ENCODE results near the gene VASH1.

- TF ChIP-seq, protein P1, sequence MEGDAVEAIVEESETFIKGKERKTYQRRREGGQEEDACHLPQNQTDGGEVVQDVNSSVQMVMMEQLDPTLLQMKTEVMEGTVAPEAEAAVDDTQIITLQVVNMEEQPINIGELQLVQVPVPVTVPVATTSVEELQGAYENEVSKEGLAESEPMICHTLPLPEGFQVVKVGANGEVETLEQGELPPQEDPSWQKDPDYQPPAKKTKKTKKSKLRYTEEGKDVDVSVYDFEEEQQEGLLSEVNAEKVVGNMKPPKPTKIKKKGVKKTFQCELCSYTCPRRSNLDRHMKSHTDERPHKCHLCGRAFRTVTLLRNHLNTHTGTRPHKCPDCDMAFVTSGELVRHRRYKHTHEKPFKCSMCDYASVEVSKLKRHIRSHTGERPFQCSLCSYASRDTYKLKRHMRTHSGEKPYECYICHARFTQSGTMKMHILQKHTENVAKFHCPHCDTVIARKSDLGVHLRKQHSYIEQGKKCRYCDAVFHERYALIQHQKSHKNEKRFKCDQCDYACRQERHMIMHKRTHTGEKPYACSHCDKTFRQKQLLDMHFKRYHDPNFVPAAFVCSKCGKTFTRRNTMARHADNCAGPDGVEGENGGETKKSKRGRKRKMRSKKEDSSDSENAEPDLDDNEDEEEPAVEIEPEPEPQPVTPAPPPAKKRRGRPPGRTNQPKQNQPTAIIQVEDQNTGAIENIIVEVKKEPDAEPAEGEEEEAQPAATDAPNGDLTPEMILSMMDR (IDR thresholded peaks at IDR 0.05; ENCODE audit: low read length), result no peak
- TF ChIP-seq EZH2phosphoT487 (IDR thresholded peaks at IDR 0.05; ENCODE audit: low read length) (no peak), EZH2 (optimal IDR thresholded peaks at IDR 0.05; ENCODE audit: low read depth, low read length) (no peak)
Observed at GRCh38 chr14:76771437-76771980, 10.2 kb downstream of the VASH1 start.

All from MM.1S (cell line).